Endothelial cell of umbilical vein (primary cell): ENCODE measurements around the gene PTPRT. TPM values are rescaled to one million over a fixed set of nuclear protein-coding genes. Genes with fewer than 3 reads are reported as not detected.

Experiments used
- BruUV-seq: library from RNA; stranded (reverse); fragments of 400-500 nt; replicated peaks from 2 replicates; lab custom pipeline; 2021; lab: Mats Ljungman, UMichigan
- CTCF ChIA-PET: fragments of 300-600, 350-600 bp; sonication (Branson Sonifier 250); formaldehyde crosslinking; loops from one replicate; lab custom pipeline; 2021; ENCODE audit warnings: antibody characterized with exemption, inconsistent platforms; lab: Charles Lee
- POLR2A ChIA-PET: fragments of 300-600, 350-600 bp; sonication (Branson Sonifier 250); formaldehyde crosslinking; loops from one replicate; lab custom pipeline; 2021; ENCODE audit warnings: antibody characterized with exemption, inconsistent platforms; lab: Charles Lee
- DNase-seq: peaks from one replicate; pipeline ENCODE4 v3.0.0-alpha.2; 2011; ENCODE audit warnings: low read depth, low spot score
- FAIRE-seq: peaks from 2 replicates; lab custom pipeline; 2011; peaks lifted over from hg19 to GRCh38; lab: Jason Lieb, UNC
- H2AFZ ChIP-seq: 2 replicates; pipeline ENCODE4 v1.6.0; 2012; ENCODE audit warnings: low read depth, low read length, control low read depth, inconsistent platforms
- H3K27ac ChIP-seq: 2 replicates; pipeline ENCODE4 v1.5.1; 2011; ENCODE audit warnings: low read depth, mild to moderate bottlenecking, control low read depth, low read length, moderate library complexity; ENCODE audit not compliant: insufficient read depth
- H3K27me3 ChIP-seq, 2 experiments: 2 replicates each; pipeline versions ENCODE4 v1.6.0 to v1.6.1; 2011; ENCODE audit warnings: low read length in 2 of 2, mixed read lengths in 1 of 2; ENCODE audit not compliant: control insufficient read depth in 2 of 2, insufficient read depth in 2 of 2
- H3K36me3 ChIP-seq, 2 experiments: 2 replicates in 1 of 2; 3 replicates in 1 of 2; pipeline ENCODE4 v1.5.1; 2011; ENCODE audit warnings: low read length in 2 of 2, mild to moderate bottlenecking in 1 of 2, moderate library complexity in 1 of 2; ENCODE audit not compliant: control insufficient read depth in 2 of 2, insufficient read depth in 2 of 2; ENCODE audit errors: extremely low read depth in 1 of 2
- H3K4me1 ChIP-seq: 3 replicates; pipeline ENCODE4 v1.5.1; 2011; ENCODE audit warnings: mild to moderate bottlenecking, low read length; ENCODE audit not compliant: control insufficient read depth, insufficient read depth; ENCODE audit errors: extremely low read depth
- H3K4me2 ChIP-seq: 2 replicates; pipeline ENCODE4 v1.6.1; 2011; ENCODE audit warnings: low read length, control low read depth, mixed read lengths; ENCODE audit not compliant: insufficient read depth
- H3K4me3 ChIP-seq, 3 experiments: fragments of 200-600 bp in 1 of 3; sonication (generic), shearing (Covaris generic) in 1 of 3; replicated peaks in 1 of 3; 2 replicates each; pipeline ENCODE4 v1.5.1; 2011 to 2016; ENCODE audit warnings: control low read depth in 3 of 3, low read length in 3 of 3, mild to moderate bottlenecking in 2 of 3, inconsistent platforms in 1 of 3, low read depth in 1 of 3, moderate library complexity in 1 of 3; ENCODE audit not compliant: insufficient read depth in 1 of 3
- H3K79me2 ChIP-seq: 2 replicates; pipeline ENCODE4 v1.6.0; 2012; ENCODE audit warnings: low read length, inconsistent platforms; ENCODE audit not compliant: control insufficient read depth, insufficient read depth
- H3K9ac ChIP-seq: replicated peaks from 2 replicates; pipeline ENCODE3; 2011; ENCODE audit warnings: low read length, control low read depth; ENCODE audit not compliant: insufficient read depth; ENCODE audit errors: extremely low read depth
- H3K9me1 ChIP-seq: replicated peaks from 3 replicates; pipeline ENCODE4 v1.6.0; 2011; ENCODE audit warnings: mild to moderate bottlenecking, low read length; ENCODE audit not compliant: control insufficient read depth, insufficient read depth; ENCODE audit errors: extremely low read depth
- H3K9me3 ChIP-seq: replicated peaks from 2 replicates; pipeline ENCODE4 v1.5.1; 2012; ENCODE audit warnings: low read length, inconsistent platforms; ENCODE audit not compliant: control insufficient read depth, insufficient read depth
- H4K20me1 ChIP-seq: replicated peaks from 2 replicates; pipeline ENCODE3; 2011; ENCODE audit warnings: mild to moderate bottlenecking, low read length; ENCODE audit not compliant: control insufficient read depth, insufficient read depth; ENCODE audit errors: extremely low read depth
- EZH2 ChIP-seq: IDR thresholded peaks from 2 replicates; pipeline ENCODE4 v1.6.1; 2012; ENCODE audit warnings: borderline replicate concordance, low read depth, mild to moderate bottlenecking, moderate library complexity, low read length, inconsistent platforms; ENCODE audit not compliant: severe bottlenecking
- FOS ChIP-seq: IDR thresholded peaks from 2 replicates; pipeline ENCODE4 v1.6.1; 2011; ENCODE audit warnings: mild to moderate bottlenecking, low read length, moderate library complexity, borderline replicate concordance; ENCODE audit not compliant: insufficient read depth
- GATA2 ChIP-seq: IDR thresholded peaks from 2 replicates; pipeline ENCODE4 v1.7.0; 2011; ENCODE audit warnings: low read depth, mild to moderate bottlenecking, moderate library complexity, mixed read lengths, low read length; ENCODE audit not compliant: insufficient read length, insufficient read depth
- JUN ChIP-seq: IDR thresholded peaks from 2 replicates; pipeline ENCODE4 v1.6.1; 2011; ENCODE audit warnings: borderline replicate concordance, low read depth; ENCODE audit not compliant: insufficient read length, insufficient read depth
- MYC ChIP-seq: IDR thresholded peaks from one replicate; pipeline ENCODE4 v1.6.1; 2011; ENCODE audit warnings: mild to moderate bottlenecking, low read depth, low read length
- POLR2A ChIP-seq: IDR thresholded peaks from 2 replicates; pipeline ENCODE4 v1.6.1; 2012; ENCODE audit warnings: low read depth, mild to moderate bottlenecking, control low read depth, low read length
- POLR2AphosphoS5 ChIP-seq: IDR thresholded peaks from 2 replicates; pipeline ENCODE4 v1.6.1; 2012; ENCODE audit warnings: low read depth, mild to moderate bottlenecking, control low read depth, low read length, moderate library complexity; ENCODE audit not compliant: insufficient read depth
- dilution Hi-C: fragments of 300-500 bp; cut with MboI; formaldehyde crosslinking; loops from one replicate; pipeline ENCODE4 v1.15.0; 2019; ENCODE audit warnings: low sequenced_read_pairs; ENCODE audit not compliant: extremely low pct_ligation_motif_present
- intact Hi-C: fragments of 100-400 bp; cut with micrococcal nuclease; formaldehyde crosslinking; loops from one replicate; pipeline ENCODE4 v1.10.0; 2022
- polyA plus RNA-seq, 4 experiments: library from polyadenylated mRNA; depleted of rRNA in 3 of 4; stranded (reverse) in 3 of 4; unstranded in 1 of 4; fragments of >200 nt; gene quantifications; 2 replicates each; pipeline versions ENCODE4 v1.2.1 to v1.2.3, GENCODE V29; 2011 to 2012; ENCODE audit warnings: missing spikeins in 1 of 4
- total RNA-seq: library from RNA; stranded (reverse); gene quantifications from 2 replicates; pipeline ENCODE4 v1.2.3, GENCODE V29; 2021
- TF ChIP-seq, protein P1 (sequence below), 2 donors: IDR thresholded peaks; 1 replicate in 1 of 2; 2 replicates in 1 of 2; pipeline ENCODE4 v1.5.1; 2011; ENCODE audit warnings: low read length in 2 of 2, mild to moderate bottlenecking in 2 of 2, moderate library complexity in 2 of 2, control low read depth in 1 of 2, inconsistent platforms in 1 of 2, low read depth in 1 of 2; ENCODE audit not compliant: insufficient read depth in 1 of 2; ENCODE audit errors: extremely low read depth in 1 of 2
- TF ChIP-seq, protein P2 (sequence below): IDR thresholded peaks from 2 replicates; pipeline ENCODE4 v1.6.1; 2011; ENCODE audit not compliant: insufficient read depth, insufficient read length

Gene PTPRT
- total and polyA plus RNA-seq, 2 donors (not counting 3 experiments of a cell fraction or from before 2014, with no cell fraction given), result not detected

DNA sequence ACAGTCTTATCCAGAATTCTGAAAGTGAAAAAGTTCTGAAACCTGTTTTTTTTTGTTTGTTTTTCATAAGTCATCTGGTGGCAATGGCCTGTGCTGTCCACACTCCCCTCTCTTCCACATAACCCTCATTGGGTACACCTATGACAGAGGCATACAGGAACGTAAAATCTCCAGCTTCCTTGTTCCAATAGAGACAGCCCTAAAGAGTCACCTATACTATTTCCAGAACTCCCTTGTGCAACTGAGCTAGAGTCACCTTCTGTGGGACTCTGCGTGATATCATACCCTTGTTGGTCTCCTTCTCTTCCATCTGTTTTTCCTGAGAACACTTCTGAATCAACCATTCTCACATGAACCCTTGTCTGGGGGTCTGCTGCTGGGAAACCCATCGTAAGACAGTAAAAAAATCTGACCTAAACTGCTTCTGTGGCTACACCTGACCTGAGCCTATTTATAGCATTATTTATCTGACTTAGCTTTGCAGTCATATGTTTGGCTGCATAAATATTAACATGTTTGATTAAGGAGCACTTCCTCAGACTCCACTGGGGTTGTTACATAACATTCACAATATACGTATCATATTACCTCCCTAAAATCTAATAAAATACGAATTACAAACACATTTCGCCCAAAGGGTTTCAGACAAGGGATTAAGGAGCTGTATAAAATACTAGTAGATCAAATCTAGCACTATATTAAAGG is 151.9 kb downstream of the PTPRT start:
- no peaks in the 10 kb centered on the region for H3K36me3 ChIP-seq
- dilution Hi-C loops, result no loop called here
- DNase-seq (no peak), FAIRE-seq (no peak)
- intact Hi-C loops, result no loop called here
- no peaks in the 10 kb centered on the region for H3K27me3 ChIP-seq
- H3K79me2 ChIP-seq, result no peaks in the 10 kb centered on the region
- no peaks in the 10 kb centered on the region for H3K4me1 ChIP-seq
- no peaks in the 10 kb centered on the region for H4K20me1 ChIP-seq
- TF ChIP-seq, protein P1, sequence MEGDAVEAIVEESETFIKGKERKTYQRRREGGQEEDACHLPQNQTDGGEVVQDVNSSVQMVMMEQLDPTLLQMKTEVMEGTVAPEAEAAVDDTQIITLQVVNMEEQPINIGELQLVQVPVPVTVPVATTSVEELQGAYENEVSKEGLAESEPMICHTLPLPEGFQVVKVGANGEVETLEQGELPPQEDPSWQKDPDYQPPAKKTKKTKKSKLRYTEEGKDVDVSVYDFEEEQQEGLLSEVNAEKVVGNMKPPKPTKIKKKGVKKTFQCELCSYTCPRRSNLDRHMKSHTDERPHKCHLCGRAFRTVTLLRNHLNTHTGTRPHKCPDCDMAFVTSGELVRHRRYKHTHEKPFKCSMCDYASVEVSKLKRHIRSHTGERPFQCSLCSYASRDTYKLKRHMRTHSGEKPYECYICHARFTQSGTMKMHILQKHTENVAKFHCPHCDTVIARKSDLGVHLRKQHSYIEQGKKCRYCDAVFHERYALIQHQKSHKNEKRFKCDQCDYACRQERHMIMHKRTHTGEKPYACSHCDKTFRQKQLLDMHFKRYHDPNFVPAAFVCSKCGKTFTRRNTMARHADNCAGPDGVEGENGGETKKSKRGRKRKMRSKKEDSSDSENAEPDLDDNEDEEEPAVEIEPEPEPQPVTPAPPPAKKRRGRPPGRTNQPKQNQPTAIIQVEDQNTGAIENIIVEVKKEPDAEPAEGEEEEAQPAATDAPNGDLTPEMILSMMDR (IDR thresholded peaks at IDR 0.05; ENCODE audit: extremely low read depth in 1 of 2, insufficient read depth in 1 of 2, low read depth in 1 of 2, low read length in 2 of 2), result no peak
- no peak for TF ChIP-seq POLR2AphosphoS5
- TF ChIP-seq GATA2, result no peak
- TF ChIP-seq, protein P2, sequence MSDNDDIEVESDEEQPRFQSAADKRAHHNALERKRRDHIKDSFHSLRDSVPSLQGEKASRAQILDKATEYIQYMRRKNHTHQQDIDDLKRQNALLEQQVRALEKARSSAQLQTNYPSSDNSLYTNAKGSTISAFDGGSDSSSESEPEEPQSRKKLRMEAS, result no peak
- no peak for TF ChIP-seq MYC
- TF ChIP-seq FOS, result no peak
- TF ChIP-seq JUN, result no peak
- TF ChIP-seq EZH2, result no peak
- TF ChIP-seq POLR2A, result no peak
- no peak overlapping the region for H3K9ac ChIP-seq
- POLR2A ChIA-PET, result no interaction called here
- H3K27ac ChIP-seq, result no peak overlapping the region
- H3K4me3 ChIP-seq, result no peak overlapping the region
- BruUV-seq, result no TSS peak
- no peaks in the 10 kb centered on the region for H3K9me1 ChIP-seq
- H3K4me2 ChIP-seq, result no peak overlapping the region
- H3K9me3 ChIP-seq, result peaks cover 2% of the 10 kb centered on the region
- H2AFZ ChIP-seq, result no peak overlapping the region
- CTCF ChIA-PET, result no interaction called here
